Neutrophil (primary cell): ENCODE results near the gene CTAGE6.
"Not testable (repeated sequence)": the region's sequence is repeated elsewhere in the genome, so short reads cannot be mapped to it uniquely, and the experiment has no call there.

Source experiments
- H3K27ac ChIP-seq: fragments of 200-600 bp; sonication (generic); 2 replicates; pipeline ENCODE4 v1.5.1; 2016; ENCODE audit warnings: mild to moderate bottlenecking, moderate library complexity
- H3K27me3 ChIP-seq: fragments of 200-600 bp; sonication (generic); 2 replicates; pipeline ENCODE4 v1.6.0; 2016; ENCODE audit warnings: mild to moderate bottlenecking
- H3K36me3 ChIP-seq: fragments of 200-600 bp; sonication (generic); 2 replicates; pipeline ENCODE4 v1.5.1; 2017
- H3K4me1 ChIP-seq, 2 experiments: fragments of 200-600 bp in 1 of 2; sonication (generic) in 1 of 2; 1 replicate in 1 of 2; 2 replicates in 1 of 2; pipeline versions ENCODE4 v1.5.1 to v1.6.1; 2013 to 2016; ENCODE audit warnings: low read depth in 1 of 2, low read length in 1 of 2, mild to moderate bottlenecking in 1 of 2, moderate library complexity in 1 of 2; ENCODE audit not compliant: control insufficient read depth in 1 of 2, insufficient read depth in 1 of 2
- H3K4me3 ChIP-seq, 2 experiments: fragments of 200-600 bp in 1 of 2; sonication (generic) in 1 of 2; 1 replicate in 1 of 2; 2 replicates in 1 of 2; pipeline ENCODE4 v1.5.1; 2013 to 2016; ENCODE audit warnings: low read depth in 1 of 2, low read length in 1 of 2, mild to moderate bottlenecking in 1 of 2, moderate library complexity in 1 of 2
- H3K9me3 ChIP-seq: fragments of 200-600 bp; sonication (generic); 2 replicates; pipeline ENCODE4 v1.5.1; 2016
- TF ChIP-seq, protein P1 (sequence below): fragments of 200-600 bp; sonication (generic); IDR thresholded peaks from 2 replicates; pipeline ENCODE4 v1.5.1; 2016; ENCODE audit warnings: antibody characterized with exemption

The CTAGE6 gene

DNA sequence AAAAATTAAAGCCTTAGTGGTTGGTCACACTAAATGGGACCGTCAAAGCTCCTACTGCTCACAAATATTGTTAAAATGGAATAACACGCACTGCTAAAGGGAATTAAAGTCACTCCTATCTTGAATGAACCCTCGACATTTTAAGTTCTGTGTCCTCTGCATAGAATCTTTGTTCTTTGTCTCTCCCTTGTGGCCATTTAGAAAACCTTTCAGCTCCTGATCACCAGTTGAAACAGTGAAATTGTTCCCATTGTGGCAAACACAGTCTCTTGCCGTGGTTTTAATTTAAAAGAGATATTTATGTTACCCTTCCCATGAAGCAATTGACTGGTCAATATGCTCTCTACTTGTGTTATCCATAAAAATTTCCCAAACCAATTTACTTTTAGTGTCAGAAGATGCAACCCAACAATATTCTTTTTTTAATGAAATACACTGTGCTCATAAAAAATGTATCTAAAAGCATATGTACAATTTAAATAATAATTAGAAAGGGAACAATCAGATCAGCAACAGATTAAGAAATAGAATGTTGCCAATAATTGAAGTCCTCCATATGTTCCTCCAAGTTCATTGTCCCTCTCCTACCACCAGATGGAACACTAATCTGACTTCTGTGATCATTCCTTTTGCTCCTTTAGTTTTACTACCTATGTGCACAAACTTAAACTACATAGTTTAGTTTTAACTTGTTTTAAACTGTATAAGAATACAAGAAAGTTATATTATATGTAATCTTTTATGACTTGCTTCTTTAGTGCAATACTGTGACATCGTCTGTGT is 20.3 kb downstream of the CTAGE6 start:
- not testable (repeated sequence) for H3K27me3 ChIP-seq, H3K27ac ChIP-seq, H3K4me1 ChIP-seq, H3K9me3 ChIP-seq, H3K36me3 ChIP-seq, H3K4me3 ChIP-seq

DNA sequence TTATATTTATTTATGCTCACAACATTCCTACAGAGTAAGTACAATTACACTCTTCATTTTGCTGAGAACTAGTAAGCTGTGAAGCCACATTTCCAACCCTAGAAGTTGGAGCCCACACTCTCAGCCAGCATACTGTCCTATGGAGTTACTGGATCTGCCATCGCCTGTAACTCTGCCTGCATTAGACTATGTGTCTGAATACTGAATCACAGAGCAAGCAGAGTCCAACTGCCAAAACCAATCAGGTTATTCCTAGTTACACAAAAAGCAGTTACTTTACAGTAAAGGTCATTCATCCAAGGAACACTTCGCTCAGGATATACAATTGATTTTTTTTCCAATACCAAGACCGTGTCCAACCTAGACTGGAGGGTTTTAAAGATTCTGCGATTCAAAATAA is 21.5 kb downstream of the CTAGE6 start:
- TF ChIP-seq, protein P1, sequence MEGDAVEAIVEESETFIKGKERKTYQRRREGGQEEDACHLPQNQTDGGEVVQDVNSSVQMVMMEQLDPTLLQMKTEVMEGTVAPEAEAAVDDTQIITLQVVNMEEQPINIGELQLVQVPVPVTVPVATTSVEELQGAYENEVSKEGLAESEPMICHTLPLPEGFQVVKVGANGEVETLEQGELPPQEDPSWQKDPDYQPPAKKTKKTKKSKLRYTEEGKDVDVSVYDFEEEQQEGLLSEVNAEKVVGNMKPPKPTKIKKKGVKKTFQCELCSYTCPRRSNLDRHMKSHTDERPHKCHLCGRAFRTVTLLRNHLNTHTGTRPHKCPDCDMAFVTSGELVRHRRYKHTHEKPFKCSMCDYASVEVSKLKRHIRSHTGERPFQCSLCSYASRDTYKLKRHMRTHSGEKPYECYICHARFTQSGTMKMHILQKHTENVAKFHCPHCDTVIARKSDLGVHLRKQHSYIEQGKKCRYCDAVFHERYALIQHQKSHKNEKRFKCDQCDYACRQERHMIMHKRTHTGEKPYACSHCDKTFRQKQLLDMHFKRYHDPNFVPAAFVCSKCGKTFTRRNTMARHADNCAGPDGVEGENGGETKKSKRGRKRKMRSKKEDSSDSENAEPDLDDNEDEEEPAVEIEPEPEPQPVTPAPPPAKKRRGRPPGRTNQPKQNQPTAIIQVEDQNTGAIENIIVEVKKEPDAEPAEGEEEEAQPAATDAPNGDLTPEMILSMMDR: no peak
- Histone ChIP-seq H3K27me3 (no peaks in the 10 kb centered on the region), H3K36me3 (no peaks in the 10 kb centered on the region), H3K27ac (no peak overlapping the region), H3K4me1 (peaks cover 0 to 8% of the 10 kb centered on the region in 2 experiments), H3K9me3 (no peaks in the 10 kb centered on the region), H3K4me3 (no peak overlapping the region)

DNA sequence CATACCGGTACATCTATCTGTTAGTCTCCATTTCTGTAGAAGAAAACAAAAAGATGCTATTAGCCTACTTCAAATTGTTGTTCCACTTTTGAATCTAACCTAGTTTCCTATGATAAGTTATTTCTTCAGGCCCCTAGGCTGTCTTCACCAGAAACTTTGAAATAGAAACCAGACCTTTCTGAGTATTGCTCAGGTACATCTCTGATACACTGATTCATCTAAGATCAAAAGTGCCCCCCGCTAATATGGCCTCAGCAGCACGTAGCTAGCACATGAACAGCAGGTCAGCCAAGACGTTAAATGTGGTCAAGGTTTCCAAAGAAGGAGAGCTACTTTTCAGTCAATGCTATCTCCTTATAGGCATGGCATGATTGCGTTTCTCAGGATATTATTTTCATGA is 23.6 kb downstream of the CTAGE6 start:
- no peaks in the 10 kb centered on the region for H3K36me3 ChIP-seq
- peaks cover 0 to 8% of the 10 kb centered on the region in 2 experiments for H3K4me1 ChIP-seq
- TF ChIP-seq, protein P1: no peak
- no peak overlapping the region for H3K4me3 ChIP-seq
- no peaks in the 10 kb centered on the region for H3K9me3 ChIP-seq
- no peaks in the 10 kb centered on the region for H3K27me3 ChIP-seq
- H3K27ac ChIP-seq: no peak overlapping the region

DNA sequence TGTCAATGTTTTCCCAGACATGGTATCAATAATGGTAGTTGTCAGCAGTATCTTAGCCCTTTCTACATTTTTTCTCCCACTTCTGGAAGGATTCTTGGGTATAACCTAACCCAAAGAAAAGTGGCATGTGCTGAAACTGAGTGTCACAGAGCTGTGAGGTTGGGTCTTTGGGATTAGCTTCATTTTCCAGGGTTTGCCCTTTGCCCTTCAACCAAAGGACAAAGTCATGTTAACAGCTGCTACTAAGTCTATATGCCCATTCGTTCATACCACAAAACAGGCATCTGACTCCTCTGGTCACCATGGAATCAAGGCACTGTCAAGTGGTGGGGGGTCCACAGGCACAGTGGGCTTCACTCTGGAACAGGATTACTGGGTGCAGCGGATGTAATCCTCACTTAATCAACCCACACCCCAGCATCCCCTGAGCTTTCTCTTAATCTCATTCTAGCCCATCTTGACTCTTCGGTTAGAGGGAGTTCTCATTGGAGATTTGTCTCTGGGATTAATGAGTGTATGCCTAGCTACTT is 29.1 kb downstream of the CTAGE6 start:
- no peaks in the 10 kb centered on the region for H3K36me3 ChIP-seq
- no peak overlapping the region for H3K27ac ChIP-seq

DNA sequence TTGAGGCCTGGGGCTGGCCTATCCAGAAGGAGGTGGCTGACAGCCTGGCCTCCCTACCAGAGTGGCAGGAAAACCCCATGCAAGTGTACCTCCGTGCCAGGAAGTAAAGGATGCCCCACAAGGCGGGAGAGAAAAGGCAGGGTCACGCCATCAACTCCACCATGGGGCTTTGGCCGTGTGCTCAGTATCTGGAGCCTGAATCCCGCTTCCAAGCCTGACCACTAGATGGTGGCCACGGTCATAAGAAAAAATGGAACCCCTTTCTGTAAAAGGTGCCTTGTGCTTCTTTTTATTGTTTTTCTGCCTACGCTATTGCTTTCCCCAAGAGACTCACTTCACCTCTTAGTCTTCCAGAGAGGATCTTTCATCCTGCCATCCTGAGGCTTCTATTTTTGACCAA is 29.9 kb downstream of the CTAGE6 start:
- H3K4me1 ChIP-seq, H3K36me3 ChIP-seq, H3K27ac ChIP-seq, H3K4me3 ChIP-seq, H3K9me3 ChIP-seq, H3K27me3 ChIP-seq: not testable (repeated sequence)

More for the DNA sequence above, 29.1 kb downstream of the CTAGE6 start:
- TF ChIP-seq, protein P1: no peak
- H3K4me1 ChIP-seq: no peaks in the 10 kb centered on the region
- no peaks in the 10 kb centered on the region for H3K27me3 ChIP-seq
- H3K9me3 ChIP-seq: no peaks in the 10 kb centered on the region
- no peak overlapping the region for H3K4me3 ChIP-seq

DNA sequence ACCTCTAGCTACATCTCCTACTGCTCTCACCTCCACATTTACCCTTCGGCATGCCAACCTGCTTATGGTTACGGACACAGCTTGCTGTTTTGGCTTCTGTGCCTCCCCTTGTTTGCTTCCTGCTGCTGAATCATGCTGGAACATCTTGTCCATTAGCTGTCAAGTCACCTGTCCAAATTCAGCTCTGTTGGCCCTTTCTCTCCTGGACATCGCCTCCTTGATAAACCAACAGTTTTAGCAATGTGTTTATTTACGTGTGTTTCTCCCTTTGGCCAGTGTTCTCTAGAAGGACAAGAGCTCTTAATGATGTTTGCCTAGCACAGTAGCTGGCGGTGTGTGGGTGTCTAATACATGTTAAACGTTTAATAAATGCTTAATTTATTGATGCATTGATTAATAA is 31.4 kb downstream of the CTAGE6 start:
- not testable (repeated sequence) for H3K27me3 ChIP-seq, H3K36me3 ChIP-seq, H3K4me1 ChIP-seq, H3K4me3 ChIP-seq, H3K27ac ChIP-seq, H3K9me3 ChIP-seq

DNA sequence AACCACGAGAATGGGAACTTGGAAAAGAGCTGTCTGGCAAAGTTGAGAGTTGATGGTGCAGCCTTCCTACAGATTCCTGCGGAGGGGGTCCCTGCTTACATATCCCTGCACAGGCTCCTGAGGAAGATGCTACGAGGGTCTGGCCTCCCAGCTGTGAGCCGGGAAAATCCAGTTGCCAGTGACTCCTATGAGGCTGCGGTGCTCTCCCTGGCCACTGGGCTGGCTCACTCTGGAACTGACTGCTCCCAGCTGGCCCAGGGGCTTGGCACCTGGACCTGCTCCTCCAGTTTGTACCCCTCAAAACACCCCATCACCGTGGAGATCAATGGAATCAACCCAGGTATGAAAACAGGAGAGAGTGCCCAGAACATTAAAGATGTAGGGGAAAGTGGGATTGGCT is 37.2 kb downstream of the CTAGE6 start:
- H3K4me3 ChIP-seq, H3K9me3 ChIP-seq, H3K4me1 ChIP-seq, H3K27me3 ChIP-seq, H3K36me3 ChIP-seq, H3K27ac ChIP-seq: not testable (repeated sequence)

DNA sequence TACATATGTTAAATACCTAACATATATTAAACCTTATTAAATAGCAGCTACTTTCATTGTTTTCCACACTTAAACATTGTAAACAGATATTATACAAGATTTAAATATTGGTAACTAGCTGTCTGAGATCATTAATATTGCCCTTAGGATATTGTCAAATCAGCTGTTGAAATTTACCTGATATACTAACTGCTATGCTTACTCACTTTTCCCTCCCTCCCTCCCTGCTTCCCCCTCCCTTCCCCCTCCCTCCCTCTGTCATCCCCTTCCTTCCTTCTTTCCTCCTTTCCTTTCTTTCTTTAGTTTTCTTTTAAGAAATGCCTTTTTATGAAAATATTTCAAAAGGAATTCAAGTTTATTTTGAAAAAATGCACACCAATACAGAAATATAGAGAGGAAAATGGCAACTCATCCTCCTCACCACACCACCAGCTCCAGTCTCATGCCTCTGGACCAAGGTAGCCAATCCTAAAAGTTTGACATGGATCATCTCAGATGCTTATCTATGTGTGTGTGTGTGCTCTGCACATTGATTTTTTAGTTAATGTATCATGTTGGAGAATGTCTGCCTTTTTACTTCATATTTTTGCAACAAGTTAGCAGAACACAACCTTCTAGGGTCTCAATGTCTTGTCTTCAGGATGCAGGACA is 41.8 kb downstream of the CTAGE6 start:
- not testable (repeated sequence) for H3K9me3 ChIP-seq, H3K4me1 ChIP-seq, H3K36me3 ChIP-seq, H3K4me3 ChIP-seq, H3K27me3 ChIP-seq, H3K27ac ChIP-seq

DNA sequence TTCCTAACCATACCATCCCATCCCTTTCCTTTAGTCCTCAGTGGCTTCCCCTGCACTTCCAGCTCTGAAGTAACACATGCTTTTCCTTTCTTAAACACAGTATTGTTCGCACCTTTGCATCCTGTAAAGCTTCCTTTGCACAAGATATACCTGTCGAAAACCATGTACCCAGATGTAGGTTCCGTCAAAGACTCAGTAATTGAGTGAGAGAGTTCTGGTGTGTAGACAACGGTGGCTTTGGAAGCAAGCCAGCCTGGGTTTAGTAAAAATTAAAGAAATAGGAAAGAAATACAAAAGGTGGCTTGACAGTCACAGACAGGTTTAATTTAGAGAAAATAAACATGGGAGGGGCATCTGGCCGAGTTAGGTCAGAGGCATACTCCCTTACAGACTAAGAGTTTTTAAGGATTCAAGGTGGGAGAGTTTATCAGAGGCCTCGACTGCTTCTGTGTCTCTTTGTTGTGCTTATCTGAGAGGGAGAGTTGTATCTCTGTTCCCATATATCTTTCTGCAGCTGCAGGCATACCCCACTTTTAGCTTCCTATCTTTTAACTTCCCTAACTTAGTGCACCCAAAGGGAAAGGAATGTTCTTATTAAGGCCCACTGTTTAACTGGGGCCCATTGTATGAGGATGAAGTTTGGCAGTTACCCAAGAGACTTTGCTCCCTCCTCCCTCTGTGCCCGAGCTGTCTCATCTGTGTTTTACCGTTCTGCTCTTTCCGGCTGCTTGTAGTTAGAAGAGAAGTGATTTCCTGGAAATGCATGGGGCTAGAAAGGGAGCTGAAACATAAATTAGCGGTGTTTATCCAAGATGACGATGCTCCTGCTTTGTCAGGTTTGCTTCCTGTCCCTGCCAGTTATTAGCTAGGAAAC is 42.7 kb downstream of the CTAGE6 start:
- H3K9me3 ChIP-seq, H3K4me3 ChIP-seq, H3K36me3 ChIP-seq: not testable (repeated sequence)

DNA sequence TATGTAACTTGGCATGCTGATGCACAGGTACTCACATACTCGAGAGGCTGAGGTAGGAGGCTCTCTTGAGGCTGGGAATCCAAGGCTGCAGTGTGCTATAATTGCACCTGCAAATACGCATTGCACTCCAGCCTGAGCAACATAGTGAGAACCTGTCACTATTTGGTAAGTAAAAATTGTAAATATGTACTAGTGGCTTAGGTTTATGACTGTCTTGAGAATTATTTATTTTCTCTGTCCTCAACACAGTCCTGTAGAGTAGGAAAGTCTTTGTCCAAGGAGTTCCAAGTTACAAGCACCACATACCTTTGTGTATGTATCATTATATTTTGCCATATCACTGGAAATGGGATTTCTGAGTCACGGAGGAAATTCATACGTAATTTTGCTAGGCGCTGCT is 45.1 kb downstream of the CTAGE6 start:
- H3K36me3 ChIP-seq, H3K4me1 ChIP-seq, H3K27ac ChIP-seq, H3K9me3 ChIP-seq, H3K27me3 ChIP-seq, H3K4me3 ChIP-seq: not testable (repeated sequence)

More for the DNA sequence above, 42.7 kb downstream of the CTAGE6 start:
- not testable (repeated sequence) for H3K27me3 ChIP-seq, H3K27ac ChIP-seq, H3K4me1 ChIP-seq
